HG02938 (cell line): Measurements from ENCODE around the gene GATAD2A.

Experiments
- ATAC-seq: cut with Tn5 transposase; IDR thresholded peaks from one replicate; pipeline ENCODE4 v1.9.1; 2021; ENCODE audit warnings: mild to moderate bottlenecking, moderate library complexity; ENCODE audit not compliant: unreplicated experiment

Gene GATAD2A

DNA sequence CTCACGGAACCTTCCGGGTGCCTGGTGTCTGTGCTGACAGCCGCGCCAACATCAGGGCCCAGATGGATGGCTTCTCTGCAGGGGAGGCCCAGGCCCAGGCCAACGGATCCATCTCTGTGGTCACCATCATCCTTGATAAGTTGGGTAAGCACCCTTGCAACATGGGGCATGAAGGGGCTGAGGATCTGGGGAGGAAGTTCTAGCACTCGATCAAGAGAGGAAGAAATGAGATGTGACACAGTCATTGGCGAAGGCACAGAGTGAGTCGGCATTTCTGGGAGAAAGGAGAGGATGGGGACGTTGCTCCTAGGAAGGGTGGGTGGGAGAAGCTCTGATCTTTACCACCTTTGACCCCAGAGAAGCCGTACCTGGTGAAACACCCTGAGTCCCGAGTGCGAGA is 137.0 kb downstream of the GATAD2A start:
- ATAC-seq: no peak

DNA sequence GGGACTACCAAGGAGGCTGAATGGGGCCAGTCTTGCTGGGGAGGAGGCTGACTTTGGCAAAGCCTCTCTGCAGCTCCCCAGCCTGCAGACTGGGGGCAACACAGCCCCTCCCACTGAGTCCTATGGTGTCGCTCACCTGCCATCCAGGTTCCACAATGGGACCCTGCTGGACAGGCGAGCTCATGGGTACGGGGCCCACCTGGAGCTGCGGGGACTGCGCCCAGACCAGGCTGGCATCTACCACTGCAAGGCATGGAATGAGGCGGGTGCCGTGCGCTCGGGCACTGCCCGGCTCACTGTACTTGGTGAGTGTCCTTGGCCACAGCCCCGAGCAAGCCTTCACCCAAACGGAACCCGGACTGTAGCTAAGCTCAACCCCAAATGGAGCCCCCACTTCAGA is 137.6 kb downstream of the GATAD2A start:
- no peak for ATAC-seq

DNA sequence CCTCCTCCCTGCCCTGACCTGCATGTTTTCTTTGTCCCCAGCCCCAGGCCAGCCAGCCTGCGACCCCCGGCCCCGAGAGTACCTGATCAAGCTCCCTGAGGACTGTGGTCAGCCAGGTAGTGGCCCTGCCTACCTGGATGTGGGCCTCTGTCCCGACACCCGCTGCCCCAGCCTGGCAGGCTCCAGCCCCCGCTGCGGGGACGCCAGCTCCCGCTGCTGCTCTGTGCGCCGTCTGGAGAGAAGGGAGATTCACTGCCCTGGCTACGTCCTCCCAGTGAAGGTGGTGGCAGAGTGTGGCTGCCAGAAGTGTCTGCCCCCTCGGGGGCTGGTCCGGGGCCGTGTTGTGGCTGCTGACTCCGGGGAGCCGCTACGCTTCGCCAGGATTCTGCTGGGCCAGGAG is 138.2 kb downstream of the GATAD2A start:
- no peak for ATAC-seq

DNA sequence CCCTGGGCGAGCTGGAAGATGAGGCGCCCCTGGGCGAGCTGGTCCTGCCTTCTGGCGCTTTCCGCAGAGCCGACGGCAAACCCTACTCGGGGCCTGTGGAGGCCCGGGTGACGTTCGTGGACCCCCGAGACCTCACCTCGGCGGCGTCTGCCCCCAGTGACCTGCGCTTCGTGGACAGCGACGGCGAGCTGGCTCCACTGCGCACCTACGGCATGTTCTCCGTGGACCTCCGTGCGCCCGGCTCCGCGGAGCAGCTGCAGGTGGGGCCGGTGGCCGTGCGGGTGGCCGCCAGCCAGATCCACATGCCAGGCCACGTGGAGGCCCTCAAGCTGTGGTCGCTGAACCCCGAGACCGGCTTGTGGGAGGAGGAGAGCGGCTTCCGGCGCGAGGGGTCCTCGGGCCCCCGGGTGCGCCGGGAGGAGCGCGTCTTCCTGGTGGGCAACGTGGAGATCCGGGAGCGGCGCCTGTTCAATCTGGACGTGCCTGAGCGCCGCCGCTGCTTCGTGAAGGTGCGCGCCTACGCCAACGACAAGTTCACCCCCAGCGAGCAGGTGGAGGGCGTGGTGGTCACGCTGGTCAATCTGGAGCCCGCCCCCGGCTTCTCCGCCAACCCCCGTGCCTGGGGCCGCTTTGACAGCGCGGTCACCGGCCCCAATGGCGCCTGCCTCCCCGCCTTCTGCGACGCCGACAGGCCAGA is 138.9 kb downstream of the GATAD2A start:
- no peak for ATAC-seq

DNA sequence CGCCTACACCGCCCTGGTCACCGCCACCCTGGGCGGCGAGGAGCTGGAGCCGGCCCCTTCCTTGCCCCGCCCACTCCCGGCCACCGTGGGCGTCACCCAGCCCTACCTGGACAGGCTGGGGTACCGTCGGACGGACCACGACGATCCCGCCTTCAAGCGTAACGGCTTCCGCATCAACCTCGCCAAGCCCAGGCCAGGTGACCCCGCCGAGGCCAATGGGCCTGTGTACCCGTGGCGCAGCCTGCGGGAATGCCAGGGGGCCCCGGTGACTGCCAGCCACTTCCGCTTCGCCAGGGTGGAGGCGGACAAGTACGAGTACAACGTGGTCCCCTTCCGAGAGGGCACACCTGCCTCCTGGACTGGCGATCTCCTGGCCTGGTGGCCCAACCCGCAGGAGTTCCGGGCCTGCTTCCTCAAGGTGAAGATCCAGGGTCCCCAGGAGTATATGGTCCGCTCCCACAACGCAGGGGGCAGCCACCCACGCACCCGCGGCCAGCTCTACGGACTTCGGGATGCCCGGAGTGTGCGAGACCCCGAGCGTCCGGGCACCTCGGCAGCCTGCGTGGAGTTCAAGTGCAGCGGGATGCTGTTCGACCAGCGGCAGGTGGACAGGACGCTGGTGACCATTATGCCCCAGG is 139.6 kb downstream of the GATAD2A start:
- no peak for ATAC-seq

DNA sequence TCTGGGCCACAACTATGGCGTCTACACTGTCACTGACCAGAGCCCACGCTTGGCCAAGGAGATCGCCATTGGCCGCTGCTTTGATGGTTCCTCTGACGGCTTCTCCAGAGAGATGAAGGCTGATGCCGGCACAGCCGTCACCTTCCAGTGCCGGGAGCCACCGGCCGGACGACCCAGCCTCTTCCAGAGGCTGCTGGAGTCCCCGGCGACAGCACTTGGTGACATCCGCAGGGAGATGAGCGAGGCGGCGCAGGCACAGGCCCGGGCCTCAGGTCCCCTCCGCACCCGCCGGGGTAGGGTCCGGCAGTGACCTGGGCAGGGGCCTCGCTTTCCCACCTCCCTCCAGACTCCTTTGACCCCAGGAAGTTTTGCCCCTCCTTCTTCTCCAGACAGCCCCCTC is 140.2 kb downstream of the GATAD2A start:
- ATAC-seq: no peak

DNA sequence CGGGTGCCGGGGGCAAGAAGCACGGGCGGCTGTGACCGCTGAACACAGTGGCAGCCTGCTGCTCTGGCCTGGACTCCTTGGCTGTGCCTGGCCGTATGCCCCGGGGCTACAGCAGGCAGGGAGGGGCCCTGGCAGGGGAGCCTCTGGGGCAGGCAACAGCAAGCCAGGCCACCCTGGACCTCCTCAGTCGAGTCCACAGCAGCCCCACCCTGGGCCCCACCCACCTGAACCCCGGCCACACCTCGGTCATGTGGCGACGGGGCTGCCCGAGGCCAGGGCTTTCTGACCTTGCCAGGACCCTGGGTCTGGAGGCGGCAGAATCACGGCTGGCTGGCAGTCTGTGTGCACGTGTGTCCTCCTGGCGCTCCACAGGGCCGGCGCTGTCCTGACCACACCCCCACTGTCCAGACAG is 141.3 kb downstream of the GATAD2A start:
- ATAC-seq: no peak

DNA sequence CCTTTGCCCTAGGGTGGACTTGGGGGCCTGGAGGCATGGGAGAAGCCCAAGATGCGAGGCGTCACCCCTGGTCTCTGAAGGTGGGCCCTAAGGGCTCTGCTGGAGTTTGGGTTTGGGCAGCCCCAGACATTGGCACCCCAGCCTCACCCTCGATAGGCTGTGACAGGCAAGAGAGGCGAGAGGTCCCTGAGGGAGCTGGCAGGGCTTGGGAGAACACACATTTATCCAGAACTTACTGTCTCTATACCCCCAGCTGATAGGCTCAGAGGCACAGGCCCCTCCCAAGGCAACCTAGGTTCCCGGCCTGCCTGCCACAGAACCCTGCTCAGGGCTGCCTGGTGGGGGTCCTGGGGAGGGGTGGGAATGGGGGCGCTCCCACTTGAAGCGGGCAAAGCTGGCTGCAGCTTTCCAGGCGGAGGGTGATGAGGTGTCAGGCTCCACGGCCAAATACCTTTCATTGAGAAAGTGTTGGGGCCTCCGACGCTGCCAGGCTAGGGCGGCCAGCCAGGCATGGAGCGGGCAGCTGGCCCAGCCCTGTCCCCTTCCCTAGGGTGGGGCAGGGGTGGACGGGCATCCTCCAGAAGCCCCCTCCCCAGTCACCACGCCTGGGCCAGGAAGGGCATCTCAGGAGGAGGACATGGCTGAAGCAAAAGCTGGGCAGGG is 142.3 kb downstream of the GATAD2A start:
- no peak for ATAC-seq

DNA sequence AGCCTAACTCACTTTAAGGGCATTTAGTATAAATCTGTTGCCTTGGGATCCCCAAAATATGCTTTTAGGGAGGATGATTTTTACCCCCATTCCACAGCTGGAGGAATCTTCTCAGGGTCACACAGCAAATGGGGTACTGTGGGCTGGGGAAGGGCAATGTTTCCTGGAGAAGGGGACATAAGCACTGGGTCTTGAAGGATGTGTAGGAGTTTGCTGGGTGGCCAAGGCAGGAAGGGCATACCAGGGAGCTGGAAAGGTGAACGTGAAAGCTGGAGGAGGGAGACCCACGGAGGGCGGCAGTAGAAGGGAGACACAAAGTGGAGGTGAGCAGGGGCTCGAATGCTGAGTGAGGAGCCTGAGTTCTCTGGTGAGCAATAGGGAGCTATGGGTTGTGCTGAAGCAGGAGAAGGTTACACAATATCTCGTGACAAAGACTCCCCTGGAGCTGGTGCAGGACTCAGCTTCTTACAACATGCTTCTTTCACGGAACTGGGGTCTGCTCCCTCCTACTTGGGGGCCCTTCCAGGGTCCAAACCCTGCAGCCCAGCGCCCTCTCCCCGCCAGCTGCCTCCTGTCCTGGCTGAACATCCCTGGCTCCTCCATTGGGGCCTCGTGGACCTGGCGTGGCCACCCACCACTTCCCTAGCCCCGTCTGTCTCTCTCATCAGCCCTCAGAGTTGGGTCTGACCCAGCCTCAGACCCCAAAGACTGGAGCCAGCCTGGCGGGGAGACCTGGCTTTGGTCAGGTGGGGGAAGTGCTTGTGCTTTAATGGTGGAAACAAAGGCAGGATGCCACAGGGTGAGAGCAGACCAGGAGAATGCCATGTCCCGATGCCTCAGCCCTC is 143.7 kb downstream of the GATAD2A start:
- ATAC-seq: no peak

DNA sequence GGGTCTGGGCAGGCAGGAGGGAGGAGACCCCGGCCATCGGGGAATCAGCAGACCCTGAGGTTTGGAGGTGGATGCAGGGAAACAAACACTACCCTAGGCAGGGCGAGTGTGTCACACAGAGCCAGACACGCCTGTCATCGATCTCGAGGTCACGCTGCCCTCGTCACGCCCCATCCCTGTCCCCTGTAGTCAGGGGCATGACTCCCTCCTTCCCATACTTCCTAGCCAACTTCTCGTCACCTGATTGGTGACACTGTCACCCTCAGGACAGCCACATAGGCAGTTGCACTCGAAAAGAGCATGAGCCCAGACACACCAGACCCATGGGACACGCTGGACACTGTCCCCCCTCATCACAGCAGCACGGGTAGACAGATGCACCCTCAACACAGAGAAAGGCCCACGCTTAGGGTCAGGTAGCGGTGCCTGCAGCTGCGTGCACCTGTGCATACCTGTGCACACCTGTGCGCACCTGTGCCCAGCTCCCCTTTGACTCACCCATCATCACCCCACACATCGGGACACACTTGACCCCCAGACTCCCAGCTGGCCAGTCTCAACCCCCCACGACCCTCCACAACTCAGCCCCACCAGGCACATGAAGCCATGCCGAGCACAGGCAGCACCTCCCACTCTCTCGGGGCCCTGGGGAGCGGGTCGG is 144.5 kb downstream of the GATAD2A start:
- no peak for ATAC-seq

DNA sequence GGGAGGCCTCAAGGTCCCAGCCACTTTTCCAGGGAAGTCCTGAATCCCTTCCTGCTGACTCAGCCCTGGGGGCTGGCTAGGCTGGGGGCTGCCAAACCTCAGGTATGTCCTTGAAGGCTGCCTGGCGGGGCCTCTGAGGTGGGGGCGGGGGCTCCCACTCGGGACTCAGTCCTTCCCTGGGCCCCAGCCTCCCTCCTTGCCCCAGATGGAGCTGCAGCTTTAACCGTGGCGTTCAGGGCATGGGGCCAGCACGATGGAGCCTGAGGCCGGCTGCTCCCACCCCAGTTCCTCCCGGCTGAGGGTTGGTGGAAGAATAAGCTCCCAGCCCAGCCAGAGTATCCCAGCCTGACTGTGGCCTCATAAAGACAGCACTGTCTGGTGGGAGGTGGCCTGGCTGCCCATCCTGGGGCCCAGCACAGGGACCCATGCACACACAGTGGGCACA is 145.0 kb downstream of the GATAD2A start:
- ATAC-seq: no peak

DNA sequence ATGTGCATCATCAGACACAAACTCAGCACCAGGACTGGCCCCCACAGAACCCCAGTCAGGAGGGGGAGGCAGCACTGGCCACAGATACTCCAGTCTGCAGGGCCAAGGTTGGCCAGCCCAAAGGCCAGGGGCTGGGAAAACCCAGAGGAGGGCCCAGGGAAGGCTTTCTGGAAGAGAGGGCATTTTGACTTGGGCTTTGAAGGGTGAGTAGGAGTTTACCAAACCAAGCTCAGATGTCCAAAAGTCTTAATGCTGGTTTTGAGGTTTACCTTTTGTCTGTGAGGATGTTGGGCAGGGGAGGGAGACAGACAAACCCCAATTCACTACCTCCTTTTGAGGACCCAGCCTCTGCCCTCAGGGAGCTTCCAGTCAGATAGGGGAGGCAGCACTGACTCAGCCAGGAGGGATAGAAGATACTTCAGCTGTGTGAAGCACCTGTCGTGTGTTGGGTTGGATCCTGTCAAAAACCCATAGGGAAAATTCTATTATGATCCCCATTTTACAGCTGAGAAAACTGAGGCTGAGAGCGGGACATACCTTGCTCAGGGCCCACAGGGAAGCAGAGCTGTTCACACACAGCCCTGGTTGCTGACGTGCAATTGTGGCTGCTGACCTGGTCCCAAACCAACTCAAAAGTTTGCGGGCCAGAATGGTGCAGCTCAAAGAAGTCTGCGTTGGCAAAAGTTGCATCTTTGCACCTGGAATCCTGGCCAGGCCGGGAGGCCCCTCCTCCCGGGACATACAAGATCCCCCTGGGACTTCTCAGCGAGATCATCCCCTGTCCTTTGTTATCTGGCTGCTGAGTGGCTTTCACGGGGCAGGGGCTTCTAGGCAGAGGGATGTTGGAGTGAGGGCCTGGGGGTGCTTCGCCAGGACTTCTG is 145.7 kb downstream of the GATAD2A start:
- no peak for ATAC-seq

DNA sequence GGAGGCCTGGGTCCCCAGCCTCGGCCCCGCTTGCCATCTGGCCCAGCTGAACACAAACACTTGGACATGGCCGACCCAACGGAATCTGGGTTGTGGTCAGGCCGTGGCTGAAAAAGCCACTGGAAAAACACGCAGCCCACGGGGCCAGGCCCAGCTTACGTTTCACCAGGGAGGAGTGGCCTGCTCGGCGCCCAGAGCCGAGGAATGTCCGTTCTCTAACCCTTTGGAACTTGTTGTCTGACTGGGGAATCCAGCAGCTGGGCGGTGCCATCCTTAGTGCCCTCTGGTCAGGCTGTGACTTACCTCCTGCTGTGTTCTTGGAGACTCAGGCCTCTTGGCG is 146.3 kb downstream of the GATAD2A start:
- no peak for ATAC-seq

DNA sequence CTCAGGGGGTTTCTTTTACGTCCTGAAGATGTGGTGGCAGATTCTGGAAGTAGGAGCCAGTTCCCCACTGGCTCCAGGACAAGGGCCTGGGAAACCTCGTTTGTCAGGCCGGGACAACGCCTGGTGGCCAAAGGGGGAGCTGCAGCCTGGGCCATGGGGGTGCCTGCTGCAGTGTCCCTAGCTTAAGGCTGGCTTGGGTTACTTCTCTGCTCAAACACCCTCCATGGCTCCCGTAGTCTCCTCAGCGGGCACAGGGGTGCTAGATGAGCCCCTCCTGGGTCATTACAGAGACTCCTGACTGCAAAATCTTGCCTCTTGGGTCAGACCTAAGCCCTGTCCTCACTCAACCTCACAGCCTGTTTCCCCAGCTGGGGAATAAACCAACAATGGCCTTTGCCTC is 147.3 kb downstream of the GATAD2A start:
- ATAC-seq: no peak

DNA sequence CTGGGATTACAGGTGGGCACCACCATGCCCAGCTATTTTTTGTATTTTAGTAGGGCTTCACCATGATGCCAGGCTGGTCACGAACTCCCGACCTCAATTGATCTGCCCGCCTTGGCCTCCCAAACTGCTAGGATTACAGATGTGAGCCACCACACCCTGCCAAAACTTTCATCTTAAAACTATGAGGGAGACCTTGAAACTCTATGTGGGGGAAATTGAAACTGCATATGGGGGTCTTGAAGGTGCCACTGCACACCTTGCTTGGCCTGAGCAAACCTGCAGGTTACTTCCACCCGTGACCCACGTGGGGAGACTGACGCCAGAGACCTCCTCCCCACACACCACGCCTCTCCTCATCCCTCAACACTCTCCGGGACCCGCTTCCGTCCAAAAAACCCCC is 148.2 kb downstream of the GATAD2A start:
- ATAC-seq: no peak

DNA sequence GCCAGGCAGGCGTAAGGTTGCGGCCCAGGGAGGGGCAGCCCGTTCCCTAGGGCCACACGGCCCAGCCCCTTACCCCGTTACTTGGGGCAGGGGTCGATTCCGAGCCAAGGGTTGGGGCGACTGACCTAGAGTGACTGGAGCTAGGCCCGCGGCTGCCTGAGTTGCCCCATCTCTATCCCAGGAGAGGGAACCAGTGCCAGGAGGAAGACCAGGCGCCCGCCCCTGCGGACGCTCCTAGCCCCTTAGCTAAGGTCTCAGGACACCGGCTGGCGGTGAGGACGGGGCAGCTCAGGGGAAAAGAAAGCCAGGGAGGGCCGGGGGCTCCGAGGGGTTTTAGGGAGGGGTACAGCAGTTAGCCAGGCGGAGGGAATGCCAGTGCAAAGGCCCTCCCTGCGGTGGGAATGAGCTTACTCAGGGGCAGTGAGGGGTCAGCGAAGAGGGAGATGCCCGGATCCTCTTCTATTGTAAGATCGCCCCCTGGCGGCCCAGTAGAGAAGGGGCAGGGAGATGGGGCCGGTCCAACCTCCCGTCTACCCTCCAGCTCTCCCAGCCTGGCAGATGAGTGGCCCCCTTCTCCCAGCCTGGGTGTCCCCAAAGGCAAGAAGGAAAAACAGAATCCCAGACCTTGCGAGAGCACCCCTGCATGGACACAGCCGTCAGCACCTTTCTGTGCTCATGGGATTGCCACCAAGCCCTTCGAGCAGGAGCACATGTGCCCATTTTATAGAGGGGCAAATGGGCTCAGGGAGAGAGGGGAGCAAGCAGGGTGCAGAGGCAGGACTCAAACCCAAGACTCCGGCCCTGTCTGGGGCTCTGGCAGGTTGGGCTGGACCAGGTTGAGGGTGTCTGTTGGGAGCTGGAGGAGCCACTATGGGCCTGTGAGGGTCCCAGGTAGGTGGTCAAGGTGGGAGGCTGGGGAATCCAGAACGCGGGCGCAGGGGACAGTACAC is 148.9 kb downstream of the GATAD2A start:
- no peak for ATAC-seq

DNA sequence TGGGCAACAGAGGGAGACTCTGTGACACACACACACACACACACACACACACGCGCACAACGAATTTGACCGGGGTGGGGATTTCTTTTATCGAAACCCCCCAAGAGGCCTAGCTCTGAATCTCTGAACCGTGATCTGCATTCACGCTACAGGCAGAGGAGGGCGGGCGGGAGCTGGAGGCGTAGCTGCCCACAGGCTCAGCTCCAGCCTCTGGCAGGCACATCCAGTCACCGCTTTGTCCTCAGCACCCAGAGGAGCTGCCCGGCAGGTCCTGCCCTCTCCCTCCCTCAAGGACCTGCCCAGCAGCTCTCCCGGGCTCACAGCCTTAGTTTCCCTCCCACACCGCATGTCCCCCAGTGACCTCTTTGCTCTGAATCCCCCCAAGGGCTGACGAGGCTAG is 152.6 kb downstream of the GATAD2A start:
- ATAC-seq: no peak
